Endothelial cell of umbilical vein (primary cell): ENCODE measurements around the gene SPAM1.

Experiments used
- CTCF ChIP-seq, 2 donors: IDR thresholded peaks; 1 replicate in 1 of 2; 2 replicates in 1 of 2; pipeline ENCODE4 v1.5.1; 2011; ENCODE audit warnings: low read length in 2 of 2, mild to moderate bottlenecking in 2 of 2, moderate library complexity in 2 of 2, control low read depth in 1 of 2, inconsistent platforms in 1 of 2, low read depth in 1 of 2; ENCODE audit not compliant: insufficient read depth in 1 of 2; ENCODE audit errors: extremely low read depth in 1 of 2
- EZH2 ChIP-seq: IDR thresholded peaks from 2 replicates; pipeline ENCODE4 v1.6.1; 2012; ENCODE audit warnings: borderline replicate concordance, low read depth, mild to moderate bottlenecking, moderate library complexity, low read length, inconsistent platforms; ENCODE audit not compliant: severe bottlenecking
- POLR2A ChIP-seq: IDR thresholded peaks from 2 replicates; pipeline ENCODE4 v1.6.1; 2012; ENCODE audit warnings: low read depth, mild to moderate bottlenecking, control low read depth, low read length

- TF ChIP-seq CTCF (IDR thresholded peaks at IDR 0.05; ENCODE audit: extremely low read depth in 1 of 2, insufficient read depth in 1 of 2, low read depth in 1 of 2, low read length in 2 of 2) (no peak), EZH2 (no peak), POLR2A (no peak)
These were observed 47.8 kb downstream of the SPAM1 start for GRCh38 chr7:123972831-123973230.
